Loucy (cell line): ENCODE data around the gene SELENOI.

Source experiments
- CTCF ChIP-seq: fragments of 200-600 bp; sonication (generic); conservative IDR thresholded peaks from 2 replicates; pipeline ENCODE4 v1.5.1; 2014; ENCODE audit warnings: mild to moderate bottlenecking, antibody characterized with exemption, low read length
- EZH2phosphoT487 ChIP-seq: fragments of 200-600 bp; IDR thresholded peaks from 2 replicates; pipeline ENCODE4 v1.6.1; 2018; ENCODE audit warnings: antibody characterized with exemption, mild to moderate bottlenecking, moderate library complexity, borderline replicate concordance

DNA sequence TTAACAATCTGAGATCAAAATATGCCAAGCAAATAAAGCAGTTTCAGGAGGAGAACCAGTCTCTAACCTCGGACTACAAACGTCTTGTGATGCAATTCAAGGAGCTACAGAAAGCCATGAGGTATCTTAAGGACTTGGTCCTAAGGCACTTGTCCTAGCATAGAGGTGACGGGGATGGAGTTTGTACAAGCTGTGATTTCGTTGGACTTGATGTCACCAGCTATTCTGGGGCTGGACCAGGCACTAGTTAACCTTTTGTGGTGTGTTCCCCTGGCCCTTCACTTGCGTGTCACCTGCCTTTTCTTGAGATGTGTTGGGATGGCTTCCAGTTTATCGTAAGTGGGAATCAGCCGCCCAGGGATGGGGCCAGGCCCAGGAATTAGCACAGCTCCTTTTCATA, 98.3 kb downstream of the SELENOI start:
- TF ChIP-seq EZH2phosphoT487: no peak
- no peak for TF ChIP-seq CTCF
